ENCODE results near the gene KIF4A. TPM values are rescaled to one million over a fixed set of nuclear protein-coding genes. Genes with fewer than 3 reads are reported as not detected.

KIF4A gene
- total and polyA plus RNA-seq, 9 of the 15 experiments (the other 6 are each of a cell fraction or from before 2014, with no cell fraction given) = 13.0 to 42.7 (median 35.9) TPM

- TF ChIP-seq ZHX1 (conservative IDR thresholded peaks at IDR 0.05; ENCODE audit: low read length) = no peak
Measured at GRCh38 chrX:70437011-70437410, 147.1 kb downstream of the KIF4A start (continued).

- H3K27ac ChIP-seq (ENCODE audit: extremely low read depth, low read depth, low read length) = no peak overlapping the region
- no peaks in the 10 kb centered on the region for H3K36me3 ChIP-seq (ENCODE audit: control insufficient read depth, insufficient read depth, low read length)
- H3K9me3 ChIP-seq (replicated peaks; ENCODE audit: control insufficient read depth, insufficient read depth, low read depth, low read length) = no peaks in the 10 kb centered on the region
- peaks cover 2 to 11% of the 10 kb centered on the region in 2 experiments; a peak in 2 of 5 replicates for H3K27me3 ChIP-seq (ENCODE audit: control insufficient read depth in 2 of 2, insufficient read depth in 2 of 2, low read length in 2 of 2)
- BruUV-seq (replicated peaks) = no TSS peak
- peaks cover 7 to 16% of the 10 kb centered on the region in 2 experiments; a peak in 4 of 5 replicates for H3K4me1 ChIP-seq (replicated peaks in 1 of 2; ENCODE audit: control insufficient read depth in 2 of 2, insufficient read depth in 2 of 2, low read length in 2 of 2)
- H2AFZ ChIP-seq (ENCODE audit: low read depth, low read length) = no peak overlapping the region
- peaks cover 2% of the 10 kb centered on the region for H3K9me1 ChIP-seq (ENCODE audit: control insufficient read depth, insufficient read depth, low read length)
- intact Hi-C loops (cut with micrococcal nuclease) = loop anchor here (10.0 kb wide), 2 partner anchors 173 to 403 kb away; partner anchors contain the start of genes ARR3 and P2RY4
- no peaks in the 10 kb centered on the region for H3K79me2 ChIP-seq (ENCODE audit: control insufficient read depth, insufficient read depth, low read length)
- ATAC-seq (no peak), DNase-seq (ENCODE audit: extremely low read depth in 1 of 4, low spot score in 3 of 4) (no peak), FAIRE-seq (no peak)
- no peak overlapping the region for H3K4me2 ChIP-seq (ENCODE audit: insufficient read depth, low read length)
- H3K9ac ChIP-seq (ENCODE audit: insufficient read depth in 1 of 2, low read depth in 2 of 2, low read length in 2 of 2) = no peak overlapping the region
- no peak for TF ChIP-seq TAL1 (IDR thresholded peaks at IDR 0.05)
- no peak for TF ChIP-seq MECOM (CRISPR knock-in tag; IDR thresholded peaks at IDR 0.05)
- no peak for TF ChIP-seq ZNF449 (CRISPR knock-in tag; IDR thresholded peaks at IDR 0.05)
- TF ChIP-seq BCOR (IDR thresholded peaks at IDR 0.05) = no peak
- no peak for TF ChIP-seq KAT8 (IDR thresholded peaks at IDR 0.05; ENCODE audit: low read depth)
- no peak for TF ChIP-seq PHF21A (IDR thresholded peaks at IDR 0.05; ENCODE audit: borderline replicate concordance, low read depth)
- TF ChIP-seq BRF1 (IDR thresholded peaks at IDR 0.05; ENCODE audit: borderline replicate concordance, extremely low read depth, insufficient read length) = no peak
- TF ChIP-seq DNMT1 (IDR thresholded peaks at IDR 0.05) = peak; percentile 95; the same call in 1 of the 2 replicates
- no peak for TF ChIP-seq ZNF134 (CRISPR knock-in tag; conservative IDR thresholded peaks at IDR 0.05)
- TF ChIP-seq ELK3 (CRISPR knock-in tag; IDR thresholded peaks at IDR 0.05) = no peak
- TF ChIP-seq ZNF239 (CRISPR knock-in tag; IDR thresholded peaks at IDR 0.05) = peak; percentile 95
- no peak for TF ChIP-seq TRIM24 (IDR thresholded peaks at IDR 0.05)
- TF ChIP-seq MED1 (CRISPR knock-in tag; IDR thresholded peaks at IDR 0.05; ENCODE audit: borderline replicate concordance) = no peak
- TF ChIP-seq HNRNPLL (IDR thresholded peaks at IDR 0.05; ENCODE audit: low read depth, low read length, poor library complexity, severe bottlenecking) = no peak
- peak; percentile 21 for TF ChIP-seq RBM25 (IDR thresholded peaks at IDR 0.05; ENCODE audit: low read depth, low read length, severe bottlenecking)
- no peak for TF ChIP-seq ZNF431 (CRISPR knock-in tag; IDR thresholded peaks at IDR 0.05)
- no peak for TF ChIP-seq ZNF224 (CRISPR knock-in tag; IDR thresholded peaks at IDR 0.05)
- no peak overlapping the region for H3K4me3 ChIP-seq
- ChIA-PET POLR2A (no interaction called here), CTCF (ENCODE audit: low intra/inter-chr PET ratio) (no interaction called here)
- 0% methylated on average over 8 of the region's 8 CpGs for WGBS (ENCODE audit: insufficient coverage, low coverage, missing lambda C conversion rate)
- in situ Hi-C loops (cut with MboI) = no loop called here
- H4K20me1 ChIP-seq (replicated peaks; ENCODE audit: control insufficient read depth, insufficient read depth, low read length) = no peaks in the 10 kb centered on the region
Measured at GRCh38 chrX:70437921-70438665, 148.2 kb downstream of the KIF4A start.

Data from K562 (cell line).